Fibroblast of mammary gland (primary cell): ENCODE data around the gene MPO.

Experiments used
- DNase-seq: peaks from one replicate; pipeline ENCODE4 v3.0.0-alpha.2; 2010; ENCODE audit warnings: low read depth
- H3K4me3 ChIP-seq: 2 replicates; pipeline ENCODE4 v1.5.1; 2011; ENCODE audit warnings: low read depth, mild to moderate bottlenecking, low read length, moderate library complexity; ENCODE audit not compliant: control insufficient read depth
- CTCF ChIP-seq: conservative IDR thresholded peaks from 2 replicates; pipeline ENCODE4 v1.5.1; 2011; ENCODE audit warnings: low read depth, low read length, inconsistent platforms; ENCODE audit not compliant: control insufficient read depth, insufficient read depth

The MPO gene

DNA sequence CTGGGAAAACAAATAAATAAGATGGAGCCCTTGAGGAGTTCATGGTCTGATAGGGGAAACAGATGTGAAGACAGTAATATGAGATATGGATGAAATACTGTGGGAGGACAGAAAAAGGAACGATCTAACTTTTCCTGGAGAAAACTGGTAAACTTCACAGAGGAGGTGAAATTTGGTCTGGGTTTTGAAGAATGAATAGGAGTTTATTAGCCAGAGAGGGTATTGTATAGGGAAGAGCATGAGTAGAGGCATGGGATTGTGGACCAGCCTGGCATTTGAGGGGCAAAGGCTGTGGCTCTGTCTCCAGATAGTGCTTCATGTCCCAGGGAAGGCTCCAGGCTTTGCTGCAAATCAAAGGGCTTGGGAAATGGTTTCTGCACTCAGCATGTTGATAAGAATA is 40.7 kb downstream of the MPO start:
- TF ChIP-seq CTCF: no peak
- no peak for DNase-seq

DNA sequence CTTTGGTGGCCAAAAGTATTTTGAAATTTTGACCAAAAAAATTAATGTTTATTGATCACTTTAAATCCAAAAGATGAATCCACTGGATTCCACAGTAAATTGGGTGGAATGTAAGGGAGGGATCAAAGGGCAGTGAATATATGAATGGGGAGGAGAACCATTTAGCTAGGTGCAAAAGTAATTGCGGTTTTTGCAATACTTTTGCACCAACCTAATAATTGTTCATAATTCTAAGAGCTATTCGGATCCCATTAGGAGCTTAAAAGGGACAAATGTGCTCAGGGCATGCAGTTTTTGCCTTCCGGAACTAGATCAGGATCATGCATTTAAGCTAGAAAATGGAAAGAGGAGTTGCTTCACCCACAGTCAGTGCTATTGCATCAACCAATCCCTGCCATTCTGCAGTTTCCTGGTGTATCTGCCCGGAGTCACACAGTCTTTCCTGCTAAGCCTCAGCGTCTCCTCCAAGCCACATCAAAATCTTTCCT is 42.5 kb downstream of the MPO start, which contains the start of gene LPO:
Gene LPO, plus strand, starts transcription at position 438 of the 488 bp plus-strand sequence. CDS start 4,396 bp downstream, outside the sequence.
- no peak for DNase-seq
- no peak within 1 kb of the TSS for H3K4me3 ChIP-seq
- no peak for TF ChIP-seq CTCF

More for the DNA sequence above, 40.7 kb downstream of the MPO start:
- no peak overlapping the region for H3K4me3 ChIP-seq

DNA sequence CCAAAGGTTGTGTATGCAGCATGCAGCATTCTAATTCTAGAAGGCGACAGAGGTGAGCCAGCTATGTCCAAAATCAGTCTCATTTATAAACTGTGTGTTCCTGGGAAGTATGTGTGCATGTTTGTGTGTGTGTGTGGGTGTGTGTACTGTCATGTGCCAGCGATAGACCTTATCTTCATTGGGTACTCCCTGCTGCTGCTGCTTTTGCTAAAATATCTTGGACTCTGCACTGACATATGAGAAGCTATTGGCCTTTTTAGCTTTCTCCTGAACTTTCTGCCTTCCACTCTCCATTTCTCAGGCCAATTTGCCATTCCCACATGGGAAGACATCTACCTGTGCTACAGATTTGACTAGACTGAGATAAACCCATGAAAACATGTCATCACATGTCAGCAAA is 44.3 kb downstream of the MPO start:
- TF ChIP-seq CTCF: no peak

GRCh38 chr17:58235821-58236220 is 44.9 kb downstream of the MPO start:
- no peak for DNase-seq
- no peak for TF ChIP-seq CTCF
- H3K4me3 ChIP-seq: no peak overlapping the region

More for the DNA sequence above, 44.3 kb downstream of the MPO start:
- no peak overlapping the region for H3K4me3 ChIP-seq
- DNase-seq: no peak

DNA sequence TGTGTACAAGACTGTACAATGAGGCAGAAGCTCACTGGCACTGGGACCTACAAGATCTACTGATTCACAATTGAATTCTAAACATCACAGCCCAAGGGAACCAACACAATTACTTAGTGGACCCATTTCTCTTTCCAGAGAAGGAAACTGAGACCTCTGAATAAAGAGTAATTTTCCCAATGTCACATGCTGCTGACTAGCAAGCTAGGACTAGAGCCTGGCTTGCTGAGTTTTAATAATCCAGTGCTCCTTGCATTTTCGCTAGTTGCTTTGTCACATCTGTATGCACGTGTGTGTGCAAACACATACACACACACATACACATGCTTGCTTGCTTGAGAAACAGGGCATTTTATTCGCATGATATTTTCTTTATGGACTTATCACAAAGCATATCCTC is 46.2 kb downstream of the MPO start:
- no peak overlapping the region for H3K4me3 ChIP-seq
- no peak for TF ChIP-seq CTCF
- DNase-seq: no peak

- TF ChIP-seq CTCF: no peak
- no peak for DNase-seq
These were observed 47.2 kb downstream of the MPO start for GRCh38 chr17:58233543-58233942.

DNA sequence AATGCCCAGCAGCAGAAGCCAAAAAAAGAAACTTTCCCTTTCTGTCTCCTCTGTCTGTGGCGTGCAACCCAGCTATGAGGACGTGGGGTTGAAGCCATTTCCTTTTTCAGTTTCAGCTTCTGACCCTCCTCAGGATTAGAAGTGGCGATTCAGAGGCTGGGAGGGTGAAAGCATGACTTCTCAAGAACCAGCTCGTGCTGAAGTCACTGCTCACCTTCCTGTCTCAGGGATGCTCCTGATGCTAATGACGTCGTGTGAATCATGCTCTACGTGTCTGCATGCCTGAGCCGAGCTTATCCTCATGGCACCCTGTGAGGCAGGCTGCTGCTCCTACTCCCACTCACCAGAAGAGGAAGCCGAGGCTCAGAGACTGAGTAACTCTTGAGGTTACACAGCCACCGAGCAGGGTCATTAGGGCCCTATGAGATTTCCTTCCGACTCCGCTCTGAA is 48.0 kb downstream of the MPO start:
- peak; percentile 94 for DNase-seq
- no peak for TF ChIP-seq CTCF
- H3K4me3 ChIP-seq: no peak overlapping the region

More at GRCh38 chr17:58233543-58233942, 47.2 kb downstream of the MPO start:
- no peak overlapping the region for H3K4me3 ChIP-seq
